NCI-H526 (cell line): Measurements from ENCODE around the gene GKN2.
"Not testable (repeated sequence)": the region's sequence is repeated elsewhere in the genome, so short reads cannot be mapped to it uniquely, and the experiment has no call there.

ENCODE experiments used
- DNase-seq, 2 experiments: peaks; one replicate each; lab custom pipeline; 2025; lab: John Stamatoyannopoulos, UW

The GKN2 gene

GRCh38 chr2:68961380-68961779 lies 8.7 kb upstream of the GKN2 start:
- DNase-seq, result no peak

- DNase-seq, result no peak
Observed at GRCh38 chr2:68959001-68959400, 6.3 kb upstream of the GKN2 start.

- DNase-seq, result not testable (repeated sequence)
Observed at GRCh38 chr2:68955432-68955831, 2.7 kb upstream of the GKN2 start.

- DNase-seq, result no peak
Observed at GRCh38 chr2:68951899-68952298, 794 bp downstream of the GKN2 start.

GRCh38 chr2:68948710-68949109 lies 4.0 kb downstream of the GKN2 start:
- DNase-seq, result no peak

GRCh38 chr2:68946117-68946516 lies 6.6 kb downstream of the GKN2 start:
- DNase-seq, result no peak

GRCh38 chr2:68943581-68944568 lies 8.8 kb downstream of the GKN2 start:
- peak; percentile 32 to 82 for DNase-seq

GRCh38 chr2:68942827-68943226 lies 9.9 kb downstream of the GKN2 start:
- no peak for DNase-seq

GRCh38 chr2:68940369-68940768 lies 12.3 kb downstream of the GKN2 start:
- no peak for DNase-seq

- DNase-seq, result no peak
Observed at GRCh38 chr2:68939962-68940361, 12.7 kb downstream of the GKN2 start.

GRCh38 chr2:68938938-68939337 lies 13.8 kb downstream of the GKN2 start:
- no peak for DNase-seq

- DNase-seq, result no peak
Observed at GRCh38 chr2:68937346-68938055, 15.2 kb downstream of the GKN2 start.

GRCh38 chr2:68936889-68937288 lies 15.8 kb downstream of the GKN2 start:
- no peak for DNase-seq

- no peak for DNase-seq
Observed at GRCh38 chr2:68936427-68936826, 16.3 kb downstream of the GKN2 start.

GRCh38 chr2:68935471-68935870 lies 17.2 kb downstream of the GKN2 start:
- DNase-seq, result no peak

GRCh38 chr2:68934021-68934420 lies 18.7 kb downstream of the GKN2 start:
- no peak for DNase-seq

- DNase-seq, result no peak
Observed at GRCh38 chr2:68932402-68932801, 20.3 kb downstream of the GKN2 start.

- no peak for DNase-seq
Observed at GRCh38 chr2:68931799-68932198, 20.9 kb downstream of the GKN2 start.

- DNase-seq, result no peak
Observed at GRCh38 chr2:68931149-68931711, 21.5 kb downstream of the GKN2 start.

- no peak for DNase-seq
Observed at GRCh38 chr2:68926796-68927195, 25.9 kb downstream of the GKN2 start.

- peak; percentile 20 to 75 for DNase-seq
Observed at GRCh38 chr2:68925295-68925896, 27.3 kb downstream of the GKN2 start.

GRCh38 chr2:68921646-68922045 lies 31.0 kb downstream of the GKN2 start:
- no peak for DNase-seq
